AG20443 (cell line): ENCODE measurements around the gene NFAT5.
A peak's percentile ranks its signal among the peaks of the same experiment; 100 is the strongest.
"Not testable (repeated sequence)": the region's sequence is repeated elsewhere in the genome, so short reads cannot be mapped to it uniquely, and the experiment has no call there.

ENCODE experiments used
- DNase-seq: peaks from one replicate; pipeline ENCODE4 v3.0.0; 2012; ENCODE audit warnings: low spot score, mixed read lengths

Gene NFAT5

DNA sequence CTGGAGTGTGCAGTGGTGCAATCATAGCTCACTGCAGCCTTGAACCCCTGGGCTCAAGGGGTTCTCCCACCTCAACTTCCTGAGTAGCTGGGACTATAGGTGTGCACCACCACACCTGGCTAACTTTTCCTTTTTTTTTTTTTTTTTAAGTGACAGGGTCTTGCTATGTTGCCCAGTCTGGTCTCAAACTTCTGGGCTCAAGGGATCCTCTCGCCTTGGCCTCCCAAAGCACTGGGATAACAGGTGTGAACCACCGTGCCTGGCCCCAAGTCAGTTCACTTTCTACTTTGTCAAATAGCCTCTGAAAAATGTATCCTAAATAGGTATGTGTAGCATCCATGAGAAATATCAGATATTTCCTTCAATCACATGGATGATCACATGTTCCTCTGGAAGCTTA lies 9.9 kb upstream of the NFAT5 start:
- no peak for DNase-seq

DNA sequence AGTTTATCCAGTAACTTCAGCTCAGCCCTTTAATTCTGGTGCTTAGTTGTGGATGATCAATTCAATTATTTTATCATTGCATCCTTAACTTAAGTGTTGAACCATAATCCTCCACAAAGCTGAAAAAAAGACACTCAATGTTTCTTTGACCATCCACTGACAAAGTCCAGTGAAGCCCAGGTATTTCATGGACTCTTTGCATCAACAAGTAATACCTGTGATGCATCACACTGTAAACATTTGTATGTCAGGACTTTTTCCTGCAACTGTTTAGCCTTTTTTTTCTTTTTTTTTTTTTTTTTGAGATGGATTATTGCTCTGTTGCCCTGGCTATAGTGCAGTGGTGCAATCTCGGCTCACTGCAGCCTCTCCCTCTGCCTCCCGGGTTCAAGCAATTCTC lies 6.6 kb upstream of the NFAT5 start:
- no peak for DNase-seq

DNA sequence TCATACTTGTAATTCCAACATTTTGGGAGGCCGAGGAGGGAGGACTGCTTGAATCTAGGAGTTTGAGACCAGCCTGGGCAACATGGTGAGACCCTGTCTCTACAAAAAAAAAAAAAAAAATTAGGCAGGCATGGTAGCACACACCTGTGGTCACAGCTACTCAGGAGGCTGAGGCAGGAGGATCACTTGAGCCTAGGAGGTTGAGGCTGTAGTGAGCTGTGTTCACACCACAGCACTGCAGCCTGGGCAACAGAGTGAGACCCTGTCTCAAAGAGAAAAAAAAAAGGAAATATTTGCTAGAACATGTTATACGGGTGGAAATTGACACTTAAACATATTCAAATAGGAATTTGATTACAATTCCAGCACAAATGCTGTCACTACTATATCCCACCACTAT lies 4.4 kb upstream of the NFAT5 start:
- not testable (repeated sequence) for DNase-seq

DNA sequence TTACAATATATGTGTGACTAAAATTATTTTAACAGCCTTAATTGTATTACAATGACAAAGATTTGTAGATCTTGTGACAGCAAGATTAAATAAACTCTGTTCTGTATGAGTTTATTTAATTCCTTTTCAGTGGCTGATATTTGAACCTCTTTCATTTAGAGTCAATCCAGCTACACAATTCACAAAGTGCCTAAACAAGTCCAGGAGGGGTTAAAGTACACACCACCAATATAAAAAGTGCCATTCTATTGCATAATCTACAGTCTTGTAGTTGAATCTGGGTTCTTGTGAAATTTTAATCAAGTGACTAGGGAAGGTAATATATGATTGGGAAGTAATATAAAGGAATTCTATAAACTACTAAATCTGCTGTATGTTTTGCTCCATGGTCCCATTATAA lies 3.9 kb upstream of the NFAT5 start:
- DNase-seq = no peak

DNA sequence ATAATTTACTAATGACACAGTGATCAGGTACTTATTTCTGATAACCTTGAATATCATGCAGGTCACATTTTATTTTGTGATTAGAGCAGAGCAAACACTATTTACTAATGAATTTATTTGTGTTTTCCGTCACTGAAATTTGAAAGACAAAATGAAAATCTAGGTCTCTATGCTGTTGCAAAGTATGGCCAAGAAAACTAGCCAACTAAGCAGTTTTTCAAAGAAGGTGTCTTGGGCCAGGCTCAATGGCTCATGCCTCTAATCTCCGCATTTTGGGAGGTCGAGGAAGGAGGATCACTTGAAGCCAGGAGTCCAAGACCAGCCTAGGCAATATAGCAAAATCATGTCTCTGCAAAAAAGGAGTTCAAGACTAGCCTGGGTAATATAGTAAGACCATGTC lies 3.0 kb upstream of the NFAT5 start:
- no peak for DNase-seq

DNA sequence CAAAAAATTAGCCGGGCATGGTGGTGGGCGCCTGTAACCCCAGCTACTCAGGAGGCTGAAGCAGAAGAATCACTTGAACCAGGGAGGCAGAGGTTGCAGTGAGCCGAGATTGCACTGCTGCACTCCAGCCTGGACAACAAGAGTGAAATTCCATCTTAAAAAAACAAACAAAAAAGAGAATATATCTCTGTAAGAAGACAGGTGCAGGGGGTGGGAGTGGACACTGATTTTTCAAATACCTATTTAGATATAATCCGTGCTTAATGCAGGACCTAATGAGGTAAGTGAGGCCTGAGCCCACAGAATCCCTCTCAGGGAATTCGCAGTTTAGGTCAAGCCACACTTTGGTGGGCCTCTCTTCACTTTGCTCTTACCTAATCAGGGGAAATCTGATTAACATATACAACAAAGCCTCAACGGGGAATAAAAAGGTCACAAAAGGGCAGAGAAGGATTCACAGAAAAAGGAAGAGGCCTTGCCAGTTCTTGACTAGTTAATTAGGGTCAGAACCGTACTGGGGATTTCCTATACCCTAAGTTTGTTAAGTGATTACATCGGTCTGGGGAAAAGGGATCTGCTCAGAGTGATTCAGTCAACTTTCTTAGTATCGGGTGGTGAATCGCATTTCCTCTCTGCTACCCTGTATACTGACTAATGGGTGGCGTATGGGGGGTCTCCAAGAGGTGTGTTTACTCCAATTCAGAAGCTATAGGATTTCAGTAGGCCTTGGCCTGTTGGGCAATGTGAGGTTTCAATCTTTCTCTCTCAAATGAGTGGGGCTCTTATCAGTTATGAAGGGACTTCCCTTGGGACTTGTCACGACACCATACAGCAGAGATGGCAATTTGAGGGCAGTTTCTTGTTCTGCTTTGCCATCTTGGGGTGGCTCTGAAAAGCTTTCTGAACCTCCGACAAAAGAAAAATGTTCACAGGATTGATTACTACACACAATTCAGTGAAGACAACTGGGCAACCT lies 1.9 kb upstream of the NFAT5 start:
- DNase-seq = no peak

DNA sequence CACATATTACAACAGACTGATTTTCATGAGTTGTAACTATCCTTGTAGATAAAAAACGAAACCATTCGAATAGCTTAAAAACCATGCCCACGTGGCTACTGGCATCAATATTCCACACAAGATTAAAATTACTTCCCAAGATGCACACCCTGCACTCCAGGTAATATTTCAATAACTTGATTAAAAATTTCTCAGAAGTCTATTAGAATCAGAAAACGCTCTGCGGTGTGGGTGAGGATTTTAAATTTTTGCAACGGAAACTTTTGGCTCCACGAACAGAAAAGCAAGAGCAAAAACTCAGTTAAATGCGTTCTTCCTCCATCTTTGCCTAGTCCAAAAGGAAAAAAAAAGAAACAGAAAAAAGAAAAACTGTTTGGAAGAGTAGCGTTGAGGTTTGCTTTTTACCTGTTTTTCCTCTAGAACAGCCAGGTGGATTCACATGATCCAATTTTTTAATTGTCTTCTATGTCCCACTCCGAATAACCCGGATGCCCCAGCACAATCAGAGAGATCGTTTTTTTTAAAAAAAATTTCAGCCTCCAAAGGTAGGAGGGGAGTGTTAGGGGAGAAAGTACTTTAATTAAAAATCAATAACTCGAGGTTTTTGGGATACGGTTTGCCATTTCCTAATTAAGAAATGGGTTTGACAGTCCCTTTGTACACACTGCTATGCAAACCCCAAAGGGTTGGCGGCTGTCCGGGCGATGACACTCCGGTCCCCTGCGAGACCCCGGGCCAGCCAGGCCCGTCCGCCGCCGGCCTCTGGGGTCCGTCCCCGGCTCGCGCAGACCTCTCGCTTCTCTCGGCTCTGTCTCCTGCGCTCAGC lies 708 bp upstream of the NFAT5 start:
- no peak for DNase-seq

DNA sequence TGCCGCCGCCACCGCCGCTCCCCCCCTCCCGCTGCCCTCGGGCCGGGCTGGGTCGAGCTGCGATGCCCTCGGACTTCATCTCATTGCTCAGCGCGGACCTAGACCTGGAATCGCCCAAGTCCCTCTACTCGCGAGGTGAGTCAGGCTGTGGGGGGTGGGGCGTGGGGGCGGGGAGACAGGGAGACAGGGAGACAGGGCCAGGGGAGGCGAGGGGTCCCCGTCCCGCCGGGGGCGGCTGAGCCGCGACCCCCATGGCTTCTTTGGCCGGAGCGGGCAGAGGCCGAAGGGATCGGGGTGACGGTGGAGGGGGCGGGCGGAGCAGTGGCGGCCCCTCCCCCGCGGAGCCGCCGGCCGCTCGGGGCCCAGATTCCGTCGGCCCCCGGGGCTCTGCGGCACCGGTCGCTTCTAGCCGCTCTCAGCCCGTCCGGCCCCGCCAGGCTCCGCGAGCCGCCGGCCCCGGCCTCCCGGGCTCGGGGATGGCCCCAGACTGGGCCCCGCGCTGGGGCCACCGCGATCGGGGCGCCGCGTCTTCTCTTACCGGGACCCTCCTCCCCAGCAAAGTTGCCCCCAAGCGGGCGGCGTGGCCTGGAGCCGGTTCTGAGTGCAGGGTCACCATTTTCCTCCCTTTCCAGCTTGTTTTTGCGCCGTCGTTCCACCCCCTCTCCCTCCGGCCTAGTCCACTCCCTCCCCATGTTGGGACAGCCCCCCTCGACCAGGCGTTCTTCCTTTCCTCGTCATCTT lies 644 bp downstream of the NFAT5 start:
- peak; percentile 82 for DNase-seq

DNA sequence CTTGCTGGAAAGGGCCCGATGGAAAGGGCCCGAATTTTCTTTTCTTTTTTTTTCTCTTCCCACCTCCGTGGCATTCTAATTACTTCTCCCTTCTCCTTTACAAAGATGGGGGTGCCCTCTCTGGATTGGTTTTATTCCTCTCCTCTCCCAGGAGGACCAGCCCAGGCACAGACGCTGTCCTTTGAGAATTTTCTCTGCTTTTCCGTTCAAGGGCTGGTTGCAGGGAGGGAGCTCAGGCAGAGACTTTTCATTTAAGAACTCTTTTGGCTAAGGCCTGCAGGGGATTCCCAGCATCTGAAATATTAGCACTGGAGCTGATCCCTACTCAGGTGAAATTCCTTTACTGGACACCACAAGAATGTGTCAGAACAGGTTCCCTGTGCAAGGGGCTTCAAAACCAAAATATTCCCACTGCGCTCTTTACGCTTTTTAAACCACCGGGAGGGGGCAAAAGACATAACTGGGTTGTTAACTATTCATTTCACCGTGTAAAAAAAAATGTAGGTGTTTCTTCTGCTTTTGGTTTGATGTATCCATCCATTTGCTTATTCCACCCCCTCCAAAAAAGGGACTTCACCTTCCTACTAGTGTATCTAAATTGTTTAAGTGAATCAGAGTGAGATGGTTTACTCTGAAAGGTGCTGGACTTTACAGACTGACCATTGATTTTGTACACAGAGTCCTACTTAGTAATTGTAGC lies 1.4 kb downstream of the NFAT5 start:
- DNase-seq = peak; percentile 22

DNA sequence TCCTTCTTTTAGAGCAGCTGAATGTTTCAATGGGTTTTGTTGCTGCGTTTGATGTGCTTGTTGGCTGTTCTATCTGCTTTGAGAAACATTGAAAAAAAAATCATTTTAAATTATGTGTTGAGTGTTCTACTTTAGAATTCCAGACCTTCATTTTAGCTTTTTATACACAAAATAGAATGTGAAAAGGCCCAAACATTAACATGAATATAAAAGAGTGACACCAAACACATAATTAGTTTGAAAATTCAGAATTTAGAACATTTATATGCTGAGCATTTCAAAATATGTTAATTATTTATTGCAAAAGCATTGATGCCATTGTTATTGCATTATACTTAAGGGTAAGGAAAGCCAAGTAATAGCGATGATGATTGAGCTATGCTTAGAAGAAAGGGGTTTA lies 2.9 kb downstream of the NFAT5 start:
- no peak for DNase-seq

DNA sequence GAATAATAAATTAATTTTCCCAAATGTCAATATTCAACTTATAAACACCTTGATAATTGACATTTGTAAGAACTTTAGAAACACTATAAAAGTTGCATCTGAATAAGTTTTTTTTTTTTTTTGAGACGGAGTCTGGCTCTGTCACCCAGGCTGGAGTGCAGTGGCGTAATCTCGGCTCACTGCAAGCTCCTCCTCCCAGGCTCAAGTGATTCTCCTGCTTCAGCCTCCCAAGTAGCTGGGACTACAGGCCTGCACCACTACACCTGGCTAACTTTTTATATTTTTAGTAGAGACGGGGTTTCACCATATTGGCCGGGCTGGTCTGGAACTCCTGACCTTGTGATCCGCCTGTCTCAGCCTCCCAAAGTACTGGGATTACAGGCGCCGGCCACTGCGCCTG lies 13.0 kb downstream of the NFAT5 start:
- DNase-seq = not testable (repeated sequence)

DNA sequence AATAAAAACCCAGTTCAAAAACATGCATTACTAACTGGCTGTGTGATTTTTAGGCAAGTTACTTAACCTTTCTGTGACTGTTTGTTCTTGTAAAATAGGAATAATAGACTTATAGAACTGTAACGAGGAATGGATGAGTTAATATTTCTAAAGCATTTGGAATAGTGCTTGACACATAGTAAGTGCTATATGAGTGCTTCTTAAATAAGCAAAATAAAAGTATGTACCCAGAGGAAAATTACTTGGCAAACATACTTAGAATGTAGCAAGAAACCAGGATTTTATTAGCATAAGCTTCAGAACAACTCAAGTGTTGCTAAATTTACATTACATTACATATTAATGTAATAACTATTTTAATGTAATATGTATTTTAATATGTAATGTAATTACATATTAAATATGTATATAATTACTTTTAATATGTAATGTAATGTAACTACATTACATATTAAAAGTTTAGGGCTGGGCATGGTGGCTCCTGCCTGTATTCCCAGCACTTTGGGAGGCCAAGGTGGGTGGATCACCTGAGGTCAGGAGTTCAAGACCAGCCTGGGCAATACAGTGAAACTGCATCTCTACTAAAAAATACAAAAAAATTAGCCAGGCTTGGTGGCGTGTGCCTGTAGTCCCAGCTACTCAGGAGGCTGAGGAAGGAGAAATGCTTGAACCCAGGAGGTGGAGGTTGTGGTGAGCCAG lies 14.2 kb downstream of the NFAT5 start:
- no peak for DNase-seq

DNA sequence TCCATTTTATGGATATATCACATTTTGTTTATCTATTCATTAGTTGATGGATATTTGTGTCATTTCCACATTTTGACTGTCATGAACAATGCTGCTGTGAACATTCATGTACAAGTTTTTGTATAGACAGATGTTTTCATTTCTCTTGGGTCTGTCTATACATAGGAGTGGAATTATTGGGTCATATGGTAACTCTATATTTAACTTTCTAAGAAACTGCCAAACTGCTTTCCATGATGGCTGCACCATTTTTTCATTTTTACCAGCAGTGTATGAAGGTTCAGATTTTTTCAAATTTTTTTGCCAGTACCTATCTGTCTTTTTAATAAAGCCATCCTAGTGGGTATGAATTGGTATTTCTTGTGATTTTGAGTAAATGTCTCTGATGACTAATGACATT lies 15.5 kb downstream of the NFAT5 start:
- DNase-seq = no peak

DNA sequence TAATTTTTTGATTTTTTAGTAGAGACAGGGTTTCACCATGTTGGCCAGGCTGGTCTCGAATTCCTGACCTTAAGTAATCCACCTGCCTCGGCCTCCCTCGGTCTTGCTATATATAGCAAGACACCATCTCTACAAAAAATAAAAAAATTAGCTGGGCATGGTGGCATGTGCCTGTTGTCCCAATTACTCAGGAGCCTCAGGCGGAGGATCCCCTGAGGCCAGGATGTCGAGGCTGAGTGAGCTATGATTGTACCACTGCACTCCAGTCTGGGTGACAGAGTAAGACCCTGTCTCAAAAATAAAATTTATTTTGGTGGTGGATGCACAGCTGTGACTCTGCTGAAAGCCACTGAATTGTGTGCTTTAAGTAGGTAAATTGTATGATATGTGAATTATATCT lies 18.7 kb downstream of the NFAT5 start:
- not testable (repeated sequence) for DNase-seq

DNA sequence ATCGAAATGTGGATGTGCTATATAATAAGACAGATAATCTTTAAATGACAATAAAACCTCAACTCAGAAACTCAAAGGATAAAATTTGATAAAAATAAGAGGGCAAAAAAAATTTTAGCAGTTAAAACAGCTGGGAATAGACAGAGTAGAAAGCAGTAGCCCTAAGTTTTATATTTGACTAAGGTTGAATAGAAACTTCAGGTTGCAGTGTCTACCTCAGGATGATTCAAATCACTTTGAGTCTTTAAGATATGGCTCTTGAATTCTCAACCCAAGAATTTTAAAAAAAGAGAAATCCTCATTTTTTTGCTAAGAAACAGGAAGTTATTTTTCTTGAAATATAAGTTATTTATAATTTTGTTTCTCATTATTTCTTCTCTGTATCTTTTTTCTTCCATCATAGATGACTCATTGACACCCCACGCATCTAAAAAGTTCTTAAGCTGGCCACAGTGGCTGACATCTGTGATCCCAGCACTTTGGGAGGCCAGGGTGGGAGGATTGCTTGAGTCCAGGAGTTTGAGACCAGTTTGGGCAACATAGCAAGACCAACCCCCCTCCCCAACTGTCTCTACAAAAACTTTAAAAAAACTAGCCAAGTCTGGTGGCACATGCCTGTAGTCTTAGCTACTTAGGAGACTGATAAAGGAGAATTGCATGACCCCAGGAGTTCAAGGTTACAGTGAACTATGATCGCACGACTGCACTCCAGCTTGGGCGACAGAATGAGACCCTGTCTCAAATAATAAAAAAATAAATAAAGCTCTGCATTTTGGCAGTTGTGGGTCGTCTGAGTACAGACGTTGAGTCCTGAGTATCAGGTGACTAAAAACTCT lies 23.9 kb downstream of the NFAT5 start:
- DNase-seq = no peak

DNA sequence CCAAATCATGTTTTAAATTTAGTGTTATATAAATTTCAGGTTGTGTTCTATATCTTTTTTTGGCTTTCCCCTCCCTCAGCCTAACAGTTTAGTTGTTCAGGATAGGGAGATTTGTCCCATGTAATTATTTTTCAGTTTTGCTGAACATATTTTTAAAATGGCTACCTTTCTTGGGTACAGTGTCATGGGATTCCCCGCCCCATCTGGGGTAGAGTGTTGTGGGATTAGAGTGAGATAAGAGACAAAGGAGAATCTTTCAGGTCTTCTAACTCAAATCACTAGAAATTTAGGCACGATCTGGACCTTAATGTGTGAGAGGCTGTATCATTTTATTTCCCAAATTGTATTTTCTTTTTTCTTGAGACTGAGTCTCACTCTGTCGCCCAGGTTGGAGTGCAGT lies 24.8 kb downstream of the NFAT5 start:
- DNase-seq = no peak

DNA sequence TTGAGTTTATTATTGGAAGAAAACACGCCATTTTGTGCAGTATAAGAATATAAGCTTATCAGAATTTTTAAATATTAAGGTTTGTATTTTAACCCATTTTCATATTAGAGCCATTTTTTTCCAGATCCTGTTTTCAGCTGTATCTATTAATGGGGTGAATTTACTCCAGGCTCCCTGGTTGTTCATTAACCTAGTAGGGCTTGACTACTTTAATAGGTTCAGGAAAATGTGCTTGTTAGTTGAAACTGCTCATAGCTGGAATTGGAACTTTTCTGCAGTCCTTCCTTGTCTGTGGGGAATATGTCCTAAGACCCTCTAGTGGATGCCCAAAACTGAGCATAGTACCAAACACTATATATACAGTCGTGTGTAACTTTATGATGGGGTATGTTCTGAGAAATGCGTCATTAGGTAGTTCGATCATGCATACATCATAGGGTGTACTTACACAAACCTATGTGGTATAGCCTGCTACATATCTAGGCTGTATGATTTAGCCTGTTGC lies 28.0 kb downstream of the NFAT5 start:
- no peak for DNase-seq

DNA sequence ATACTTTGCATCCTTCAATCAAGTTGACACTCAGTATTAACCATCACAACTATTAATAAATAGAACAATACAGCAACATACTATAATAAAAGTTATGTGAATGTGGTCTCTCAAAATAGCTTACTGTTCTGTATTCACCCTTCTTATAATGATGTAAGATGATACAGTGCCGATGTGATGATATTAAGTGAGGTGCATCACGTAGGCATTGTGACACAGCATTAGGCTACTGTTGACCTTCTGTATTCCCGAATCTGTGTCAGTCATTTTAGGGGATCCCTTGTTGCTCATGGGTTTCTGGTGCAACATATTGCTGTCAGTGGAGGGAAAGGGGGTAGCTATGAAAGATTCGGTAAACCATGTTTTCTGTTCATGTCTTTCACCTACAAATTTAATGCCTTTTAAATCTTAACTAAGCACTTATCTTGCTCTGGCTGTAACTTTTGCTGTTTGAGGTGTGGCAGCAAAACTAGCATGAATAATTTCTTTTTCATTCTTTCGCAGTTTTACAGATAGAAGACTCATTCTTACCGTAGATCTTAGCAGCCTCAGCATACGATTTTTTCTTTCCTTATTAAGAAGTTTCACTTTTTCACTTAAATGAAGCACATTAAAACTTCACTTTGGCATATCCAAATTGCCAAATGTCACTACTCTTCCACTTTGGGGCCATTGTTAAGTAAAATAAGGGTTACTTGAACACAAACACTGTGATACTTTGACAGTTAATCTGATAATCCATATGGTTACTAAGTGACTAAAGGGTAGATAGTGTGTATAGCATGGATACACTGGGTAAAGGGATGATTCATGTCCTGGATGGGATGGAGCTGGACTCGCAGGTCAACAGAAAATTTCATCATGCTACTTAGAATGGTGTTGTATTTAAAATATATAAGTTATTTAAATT lies 29.6 kb downstream of the NFAT5 start:
- no peak for DNase-seq

DNA sequence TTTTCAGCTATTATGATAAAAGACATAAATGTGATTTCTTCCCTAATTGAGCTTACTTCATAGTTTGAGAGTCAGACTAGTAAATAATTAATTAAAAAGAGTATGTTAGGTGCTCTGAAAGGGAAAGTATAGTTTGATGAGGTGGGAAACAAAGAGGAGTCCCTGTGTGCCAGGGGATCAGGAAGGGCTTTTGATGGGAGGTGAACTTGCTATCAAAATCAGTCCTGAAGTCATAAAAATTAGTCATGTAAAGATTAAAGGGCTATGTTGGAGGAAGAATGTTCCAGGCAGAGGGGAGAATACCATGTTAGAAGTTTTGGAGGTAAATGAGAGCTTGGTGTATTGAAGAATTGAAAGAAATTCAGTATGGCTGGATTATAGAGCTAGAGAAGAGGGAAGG lies 31.0 kb downstream of the NFAT5 start:
- DNase-seq = no peak
